Activated CD4-positive, alpha-beta T cell treated with anti-CD3 and anti-CD28 coated beads for 36 hours (primary cell): ENCODE data around the gene TRIM7. TPM values are rescaled to one million over a fixed set of nuclear protein-coding genes. Genes with fewer than 3 reads are reported as not detected.

Experiments
- ATAC-seq: fragments of 200-7000 bp; cut with Tn5 transposase; one replicate; pipeline ENCODE4 v1.10.0; 2021; ENCODE audit warnings: mild to moderate bottlenecking, moderate library complexity
- CTCF ChIA-PET: fragments of 350-600 bp; sonication (Branson Sonifier 250); formaldehyde crosslinking; loops from one replicate; lab custom pipeline; 2021; ENCODE audit warnings: antibody characterized with exemption; lab: Charles Lee
- POLR2A ChIA-PET: fragments of 350-600 bp; sonication (Branson Sonifier 250); formaldehyde crosslinking; loops from one replicate; lab custom pipeline; 2021; ENCODE audit warnings: antibody characterized with exemption, inconsistent platforms; lab: Charles Lee
- DNase-seq: peaks from one replicate; pipeline ENCODE4 v3.0.0-alpha.2; 2020
- H3K27ac Mint-ChIP-seq: one replicate; pipeline ENCODE4 v1.8.0; 2021; ENCODE audit warnings: mixed read lengths
- H3K27me3 Mint-ChIP-seq: one replicate; pipeline ENCODE4 v1.8.0; 2021; ENCODE audit warnings: mixed read lengths
- H3K36me3 Mint-ChIP-seq: one replicate; pipeline ENCODE4 v1.8.0; 2021; ENCODE audit warnings: low read depth, mixed read lengths
- H3K4me1 Mint-ChIP-seq: one replicate; pipeline ENCODE4 v1.8.0; 2021; ENCODE audit warnings: mixed read lengths
- H3K4me3 Mint-ChIP-seq: one replicate; pipeline ENCODE4 v1.8.0; 2021; ENCODE audit warnings: mild to moderate bottlenecking, moderate library complexity, mixed read lengths
- H3K9me3 Mint-ChIP-seq: one replicate; pipeline ENCODE4 v1.8.0; 2021; ENCODE audit warnings: low read depth, mixed read lengths
- intact Hi-C, 2 experiments: fragments of 100-400 bp; cut with DNase I in 1 of 2; cut with micrococcal nuclease in 1 of 2; formaldehyde crosslinking; loops; one replicate each; pipeline versions ENCODE4 v1.14.2 to v1.15.1; 2022 to 2024; cut with DNase I, micrococcal nuclease
- total RNA-seq, 2 experiments: library from RNA; stranded (reverse); gene quantifications; one replicate each; pipeline ENCODE4 v1.2.3, GENCODE V29; 2021

The TRIM7 gene
- total RNA-seq: 1 to 10 TPM; 1.4 to 1.6 TPM

DNA sequence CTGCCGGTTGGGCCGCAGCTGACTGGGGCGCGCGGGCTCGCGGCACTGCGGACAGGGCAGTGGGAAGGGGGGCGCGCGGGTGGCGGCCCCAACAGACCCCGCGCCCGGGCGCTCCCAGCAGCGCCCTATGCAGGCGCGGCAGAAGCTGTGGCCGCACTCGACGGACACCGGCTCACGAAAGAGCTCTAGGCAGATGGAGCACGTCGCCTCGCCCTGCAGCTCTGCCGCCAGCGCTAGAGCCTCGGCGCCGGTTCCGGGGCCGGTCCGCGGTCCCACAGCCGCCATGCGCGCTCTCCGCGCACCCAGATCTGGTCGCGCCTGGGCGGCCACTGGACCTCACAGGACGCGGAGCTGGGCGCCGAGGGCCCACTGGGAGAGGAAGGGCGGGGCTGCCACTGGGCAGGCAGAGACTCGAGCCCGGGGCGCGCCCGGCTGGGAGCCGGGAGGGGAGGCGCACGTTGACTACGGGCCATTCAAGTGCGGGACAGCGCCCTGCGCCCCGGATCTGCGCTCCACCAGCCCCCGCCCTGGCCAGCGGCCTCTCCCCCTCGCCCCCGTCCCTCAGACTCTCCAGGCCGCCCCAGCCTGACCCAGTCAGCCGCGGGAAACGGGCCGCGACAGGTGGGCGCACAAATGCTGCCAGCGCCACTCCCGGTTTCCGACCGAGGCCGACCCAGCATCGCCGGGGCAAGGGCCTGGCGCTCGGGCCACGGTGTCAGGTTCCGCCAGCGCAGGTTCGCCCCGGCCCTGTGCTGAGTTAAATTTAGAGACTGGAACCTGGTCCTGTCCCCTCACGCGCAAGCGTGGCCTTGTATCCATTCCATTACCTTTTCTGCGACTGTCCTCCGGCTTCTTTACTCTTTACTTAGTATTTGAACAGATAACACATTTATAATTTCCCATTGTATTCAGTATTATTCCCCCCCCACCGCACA lies at the start of gene TRIM7:
TSS of gene TRIM7 (minus strand) at position 371 of the 935 bp plus-strand sequence. CDS start at position 285, 86 bp downstream.
- Mint-ChIP-seq H3K4me1 (peaks cover 32% of the 10 kb centered on the region), H3K9me3 (no peaks in the 10 kb centered on the region), H3K27me3 (peaks cover 20% of the 10 kb centered on the region), H3K4me3 (peak within 1 kb of the TSS; percentile 87), H3K36me3 (peaks cover 6% of the 10 kb centered on the region), H3K27ac (peak within 1 kb of the TSS; percentile 93)
- ChIA-PET CTCF (interaction anchor here (0.5 to 5.6 kb wide), 5 partner anchors 13 to 262 kb away, joined by 3 to 63 read pairs (median 3); partner anchors contain the start of gene RACK1), POLR2A (interaction anchor here (0.9 to 2.4 kb wide), 2 partner anchors 13 to 39 kb away, joined by 4 to 7 read pairs; partner anchors contain the start of gene RACK1)
- intact Hi-C loops: loop anchor here in 1 of 2 experiments (5.0 kb wide), 1 partner anchor 37 kb away; the partner anchor contains the start of gene RACK1
- DNase-seq: peak; percentile 61
- ATAC-seq: no peak

DNA sequence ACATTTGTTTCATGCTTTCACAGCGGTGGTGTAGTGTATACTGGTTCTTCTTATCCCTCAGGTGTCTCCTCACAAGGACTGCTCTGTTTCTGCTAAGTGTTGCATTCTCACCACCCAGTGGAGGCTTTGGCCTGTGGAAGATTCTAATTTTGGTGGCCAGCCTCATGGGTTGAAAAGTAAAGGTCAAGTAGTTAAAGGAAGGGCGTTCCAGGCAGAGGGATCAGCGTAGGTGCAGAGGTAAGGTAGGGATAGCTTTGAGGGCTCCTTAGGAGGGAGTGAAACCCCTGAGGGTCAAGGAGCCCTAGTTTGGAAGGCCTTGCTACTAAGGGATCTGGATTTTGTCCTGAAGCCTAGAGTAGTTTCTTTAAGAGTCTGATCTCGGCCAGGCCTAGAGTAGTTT lies 43.3 kb upstream of the TRIM7 start:
- no peak for ATAC-seq
- ChIA-PET CTCF (interaction anchor here (1.0 kb wide), 1 partner anchor 11 kb away, joined by 3 read pairs; no protein-coding TSS in a partner anchor), POLR2A (interaction anchor here (1.0 kb wide), 1 partner anchor 26 kb away, joined by 5 read pairs; no protein-coding TSS in a partner anchor)
- H3K4me1 Mint-ChIP-seq: peaks cover 56% of the 10 kb centered on the region
- no peaks in the 10 kb centered on the region for H3K27me3 Mint-ChIP-seq
- peak overlapping the region; percentile 91 for H3K4me3 Mint-ChIP-seq
- peaks cover 40% of the 10 kb centered on the region for H3K36me3 Mint-ChIP-seq
- no peak for DNase-seq
- intact Hi-C loops: loop anchor here in 1 of 2 experiments (5.0 to 10.0 kb wide), 2 partner anchors 386 to 1623 kb away; partner anchors contain the start of genes HNRNPH1 and ZFP62
- peak overlapping the region; percentile 92 for H3K27ac Mint-ChIP-seq
- H3K9me3 Mint-ChIP-seq: no peaks in the 10 kb centered on the region

DNA sequence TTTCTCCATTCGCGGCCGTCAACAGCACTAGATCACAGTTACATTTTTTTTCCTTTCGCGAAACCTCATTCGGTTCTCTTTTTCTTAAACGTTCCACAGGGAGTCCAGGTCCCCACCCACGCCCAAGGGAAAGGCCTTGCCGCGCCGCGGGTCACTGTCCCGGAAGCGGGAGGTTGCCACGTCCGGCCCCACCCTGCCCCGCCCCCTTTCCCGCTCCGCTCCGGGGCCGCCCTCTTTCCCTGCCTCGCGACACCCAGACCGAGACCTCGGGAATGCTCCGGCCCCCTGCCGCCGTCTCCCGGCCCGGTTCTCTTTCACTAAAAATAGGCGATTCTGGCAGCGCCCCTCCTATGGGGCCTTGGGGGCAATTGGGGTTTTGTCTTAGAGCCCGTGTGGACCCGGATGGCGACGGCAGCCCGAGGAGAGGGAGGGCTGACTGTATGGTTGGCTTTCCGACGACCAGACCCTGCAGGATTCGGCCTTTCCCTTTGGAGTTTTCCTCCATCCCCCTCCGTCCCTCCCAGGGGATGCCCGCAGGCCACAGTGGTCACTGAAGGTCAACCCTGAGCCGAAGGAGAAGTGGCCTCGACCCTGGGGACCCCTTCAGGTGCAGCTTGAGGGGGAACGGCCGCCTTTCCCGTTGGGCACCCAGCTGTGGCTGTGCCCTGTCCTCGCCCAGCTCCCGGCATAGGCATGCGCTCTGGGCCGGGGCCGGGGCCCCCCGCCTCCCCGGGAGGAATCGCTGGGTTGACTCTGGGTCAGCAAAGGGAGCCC lies 41.5 kb upstream of the TRIM7 start:
- peaks cover 56% of the 10 kb centered on the region for H3K4me1 Mint-ChIP-seq
- H3K36me3 Mint-ChIP-seq: peaks cover 55% of the 10 kb centered on the region
- DNase-seq (peak; percentile 91), ATAC-seq (peak; percentile 40)
- peak overlapping the region; percentile 91 for H3K4me3 Mint-ChIP-seq
- peak overlapping the region; percentile 99 for H3K27ac Mint-ChIP-seq
- CTCF ChIA-PET: interaction anchor here (0.9 to 2.1 kb wide), 2 partner anchors 14 to 16 kb away, joined by 5 to 8 read pairs; partner anchors contain the start of gene TRIM52
- H3K27me3 Mint-ChIP-seq: no peaks in the 10 kb centered on the region
- POLR2A ChIA-PET: no interaction called here
- H3K9me3 Mint-ChIP-seq: no peaks in the 10 kb centered on the region
- intact Hi-C loops: loop anchor here in 1 of 2 experiments (1.0 to 10.0 kb wide), 6 partner anchors 15 to 1622 kb away; partner anchors contain the start of genes CNOT6, HNRNPH1, MGAT1 and TRIM52

DNA sequence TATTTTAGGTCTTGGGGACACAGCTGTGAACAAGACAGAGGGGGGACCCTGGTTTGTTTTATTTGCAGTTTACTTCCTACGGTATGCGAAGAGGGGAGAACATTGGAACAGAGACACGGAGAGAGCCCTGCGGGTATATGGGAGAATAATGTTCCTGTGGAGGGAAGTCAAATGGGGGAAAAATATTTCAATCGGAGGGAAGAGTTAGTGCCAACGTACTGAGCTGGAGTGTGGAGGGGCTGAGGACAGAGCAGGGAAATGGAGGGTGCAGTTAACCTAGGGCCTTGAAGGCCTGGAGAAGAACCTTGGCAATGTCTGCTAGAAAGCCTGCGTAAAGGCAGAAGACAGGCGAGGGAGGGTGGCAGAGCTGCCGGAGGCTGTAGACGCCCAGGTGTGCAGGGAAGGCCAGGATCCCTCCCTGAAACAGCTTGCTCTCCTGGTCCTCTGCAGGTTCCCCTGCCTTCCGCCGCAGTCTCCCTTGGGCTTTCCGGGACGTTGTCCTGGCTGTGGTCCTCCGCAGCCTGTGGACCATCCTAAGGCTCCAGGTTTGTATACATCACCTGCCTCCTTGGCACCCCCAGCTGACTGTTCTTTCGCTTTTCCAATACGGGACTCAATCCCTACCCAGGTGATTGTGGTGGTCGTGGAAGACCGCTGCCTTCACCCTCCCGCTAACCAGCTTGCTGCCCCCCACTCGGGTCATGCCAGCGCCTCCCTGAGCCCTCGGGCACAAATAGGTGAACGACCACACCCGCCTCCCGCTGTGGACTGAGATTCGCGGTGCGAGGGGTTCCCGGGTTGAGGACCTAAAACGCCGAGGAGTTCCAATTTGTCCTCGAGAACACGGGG lies 40.7 kb upstream of the TRIM7 start:
- H3K4me1 Mint-ChIP-seq: peaks cover 52% of the 10 kb centered on the region
- CTCF ChIA-PET: interaction anchor here (0.7 to 2.1 kb wide), 3 partner anchors 15 to 54 kb away, joined by 3 to 8 read pairs (median 5); partner anchors contain the start of gene TRIM52
- DNase-seq: no peak
- H3K27me3 Mint-ChIP-seq: no peaks in the 10 kb centered on the region
- intact Hi-C loops: loop anchor here (1.0 to 10.0 kb wide), 7 partner anchors 16 to 1621 kb away; partner anchors contain the start of genes CNOT6 (in 1 of the 2), HNRNPH1 (in 1 of the 2), MGAT1 (in 1 of the 2) and TRIM52 (in 1 of the 2)
- peak overlapping the region; percentile 99 for H3K27ac Mint-ChIP-seq
- no peaks in the 10 kb centered on the region for H3K9me3 Mint-ChIP-seq
- ATAC-seq: peak; percentile 1
- POLR2A ChIA-PET: interaction anchor here (2.2 kb wide), 1 partner anchor 15 kb away, joined by 23 read pairs; the partner anchor contains the start of gene TRIM52
- H3K4me3 Mint-ChIP-seq: peak overlapping the region; percentile 91
- H3K36me3 Mint-ChIP-seq: peaks cover 58% of the 10 kb centered on the region

DNA sequence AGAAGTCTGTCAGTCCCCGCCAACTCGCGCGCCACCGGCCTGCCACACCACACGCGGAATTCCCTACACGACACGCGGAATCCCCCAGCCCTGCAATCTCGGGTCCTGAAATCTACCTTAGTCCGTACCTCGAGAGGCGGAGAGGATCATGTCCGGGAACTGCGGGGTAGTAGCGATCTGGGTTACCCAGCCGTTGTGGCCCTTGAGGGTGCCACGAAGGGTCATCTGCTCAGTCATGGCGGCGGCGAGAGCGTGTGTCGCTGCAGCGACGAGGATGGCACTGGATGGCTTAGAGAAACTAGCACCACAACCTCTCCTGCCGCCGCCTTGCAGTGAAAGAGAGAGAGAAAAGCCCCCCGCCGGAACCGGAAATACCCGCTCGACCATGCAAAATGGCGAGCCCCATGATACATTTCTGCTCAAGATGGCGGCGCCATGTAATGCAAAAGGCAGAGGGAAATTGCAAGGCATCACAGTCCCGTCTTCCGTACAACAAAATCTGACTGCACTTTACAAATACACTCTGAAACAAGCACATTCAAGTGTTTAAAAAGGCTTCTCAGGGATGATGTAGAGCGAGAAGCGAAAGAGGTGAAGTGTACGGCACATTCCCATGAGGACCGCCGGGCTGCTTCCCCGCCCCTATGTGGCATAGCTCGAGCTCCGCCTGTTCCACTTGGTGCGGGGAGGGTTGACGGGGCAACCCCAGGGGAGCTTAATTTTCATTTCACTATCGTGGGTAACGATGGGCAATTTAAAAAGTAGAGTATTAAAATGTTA lies 38.8 kb upstream of the TRIM7 start, which contains the start of gene RACK1:
TSS of gene RACK1 (minus strand) at position 343 of the 780 bp plus-strand sequence. CDS start at position 237, 106 bp downstream.
- Mint-ChIP-seq H3K36me3 (peaks cover 65% of the 10 kb centered on the region), H3K9me3 (no peaks in the 10 kb centered on the region), H3K4me3 (peak within 1 kb of the TSS; percentile 91), H3K27ac (peak within 1 kb of the TSS; percentile 99), H3K4me1 (peaks cover 50% of the 10 kb centered on the region), H3K27me3 (no peaks in the 10 kb centered on the region)
- intact Hi-C loops: loop anchor here (1.0 to 10.0 kb wide), 7 partner anchors 18 to 1619 kb away; partner anchors contain the start of genes TRIM41 (in 2 of the 2), HNRNPH1 (in 1 of the 2), TRIM52 (in 1 of the 2) and TRIM7 (in 1 of the 2)
- CTCF ChIA-PET: interaction anchor here (0.8 to 1.2 kb wide), 4 partner anchors 12 to 39 kb away, joined by 3 to 6 read pairs (median 4); partner anchors contain the start of genes TRIM52 and TRIM7
- POLR2A ChIA-PET: interaction anchor here (0.7 to 2.2 kb wide), 6 partner anchors 8 to 54 kb away, joined by 3 to 23 read pairs (median 5); partner anchors contain the start of genes TRIM41, TRIM52 and TRIM7
- peak; percentile 94 for DNase-seq
- ATAC-seq: peak; percentile 70

DNA sequence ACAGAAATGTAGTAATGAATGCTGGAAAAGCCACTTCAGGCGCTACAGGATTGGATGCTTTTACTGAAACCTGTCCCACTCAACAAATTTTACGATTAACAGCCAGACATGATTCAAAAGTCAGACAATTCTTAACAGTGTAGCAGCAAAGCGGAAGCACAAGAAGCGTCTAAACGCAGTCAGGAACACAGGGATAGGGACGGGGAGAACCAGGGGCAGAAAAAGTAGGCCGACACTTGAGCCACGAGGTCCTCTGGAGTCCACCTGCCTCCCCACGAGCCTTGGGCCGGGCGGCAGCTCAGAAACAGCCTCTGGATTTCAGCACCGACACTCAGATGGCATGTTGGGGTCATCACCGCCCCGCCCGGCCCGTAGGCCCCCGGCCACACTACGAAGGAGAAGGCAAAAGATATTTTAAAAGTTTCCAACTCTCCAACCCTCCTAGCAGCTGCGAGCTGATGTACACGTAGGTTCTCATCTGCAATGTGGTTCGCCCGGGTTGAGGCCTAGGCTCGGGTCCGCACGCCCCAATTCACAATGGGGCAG lies 38.1 kb upstream of the TRIM7 start:
- ChIA-PET CTCF (no interaction called here), POLR2A (interaction anchor here (1.0 kb wide), 2 partner anchors 19 to 36 kb away, joined by 3 to 4 read pairs; no protein-coding TSS in a partner anchor)
- intact Hi-C loops: loop anchor here (1.0 to 10.0 kb wide), 6 partner anchors 18 to 1618 kb away; partner anchors contain the start of genes HNRNPH1 (in 1 of the 2), TRIM41 (in 1 of the 2), TRIM52 (in 1 of the 2) and TRIM7 (in 1 of the 2)
- peaks cover 64% of the 10 kb centered on the region for H3K36me3 Mint-ChIP-seq
- ATAC-seq (no peak), DNase-seq (no peak)
- H3K27me3 Mint-ChIP-seq: no peaks in the 10 kb centered on the region
- peak overlapping the region; percentile 99 for H3K27ac Mint-ChIP-seq
- no peaks in the 10 kb centered on the region for H3K9me3 Mint-ChIP-seq
- H3K4me3 Mint-ChIP-seq: peak overlapping the region; percentile 91
- H3K4me1 Mint-ChIP-seq: peaks cover 47% of the 10 kb centered on the region

DNA sequence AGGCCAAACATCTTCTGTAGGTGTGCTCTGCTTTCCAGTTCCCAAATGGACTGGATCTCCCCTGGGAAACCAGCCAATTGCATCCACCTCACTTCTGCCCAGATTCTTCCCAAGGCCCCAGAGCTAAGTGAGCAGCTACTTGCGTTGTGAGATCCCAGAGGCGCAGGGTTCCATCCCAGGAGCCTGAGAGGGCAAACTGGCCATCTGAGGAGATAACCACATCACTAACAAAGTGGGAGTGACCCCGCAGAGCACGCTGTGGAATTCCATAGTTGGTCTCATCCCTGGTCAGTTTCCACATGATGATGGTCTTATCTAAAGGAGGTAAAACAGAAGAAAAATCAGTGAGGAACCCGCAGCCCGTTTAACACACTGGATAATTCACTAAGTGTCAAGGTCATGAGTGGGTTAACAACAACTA lies 37.0 kb upstream of the TRIM7 start:
- ATAC-seq: no peak
- intact Hi-C loops: loop anchor here (5.0 to 10.0 kb wide), 3 partner anchors 35 to 1617 kb away; partner anchors contain the start of genes HNRNPH1 (in 1 of the 2) and TRIM7 (in 1 of the 2)
- H3K4me3 Mint-ChIP-seq: peak overlapping the region; percentile 91
- peak overlapping the region; percentile 99 for H3K27ac Mint-ChIP-seq
- POLR2A ChIA-PET: interaction anchor here (1.0 kb wide), 2 partner anchors 20 to 34 kb away, joined by 3 to 4 read pairs; no protein-coding TSS in a partner anchor
- peaks cover 51% of the 10 kb centered on the region for H3K4me1 Mint-ChIP-seq
- DNase-seq: no peak
- H3K36me3 Mint-ChIP-seq: peaks cover 68% of the 10 kb centered on the region
- CTCF ChIA-PET: interaction anchor here (0.8 kb wide), 1 partner anchor 26 kb away, joined by 5 read pairs; no protein-coding TSS in a partner anchor
- H3K27me3 Mint-ChIP-seq: no peaks in the 10 kb centered on the region
- H3K9me3 Mint-ChIP-seq: no peaks in the 10 kb centered on the region

DNA sequence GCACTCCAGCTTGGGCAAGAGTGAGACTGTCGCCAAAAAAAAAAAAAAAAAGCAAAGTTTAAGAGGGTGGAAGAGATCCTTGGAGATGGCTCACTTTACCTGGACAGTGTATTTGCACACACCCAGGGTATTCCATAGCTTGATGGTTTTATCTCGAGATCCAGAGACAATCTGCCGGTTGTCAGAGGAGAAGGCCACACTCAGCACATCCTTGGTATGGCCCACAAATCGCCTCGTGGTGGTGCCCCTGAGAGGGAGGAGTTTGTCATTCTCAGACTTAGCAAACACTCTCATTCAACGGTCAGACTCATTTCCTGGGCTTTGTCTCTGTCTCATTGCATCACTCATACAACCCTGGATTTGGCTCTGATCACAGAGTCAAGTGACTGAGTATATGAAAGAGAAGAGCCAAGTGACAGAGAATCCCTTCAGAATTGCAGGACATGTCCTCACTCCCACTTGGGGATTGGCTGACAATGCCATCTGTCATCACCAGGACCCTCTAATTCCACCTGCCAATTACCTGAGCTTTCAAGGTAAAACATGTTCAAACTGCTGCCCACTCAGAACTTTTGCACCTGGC lies 36.5 kb upstream of the TRIM7 start:
- peaks cover 72% of the 10 kb centered on the region for H3K36me3 Mint-ChIP-seq
- H3K4me3 Mint-ChIP-seq: peak overlapping the region; percentile 91
- peak; percentile 65 for ATAC-seq
- H3K9me3 Mint-ChIP-seq: no peaks in the 10 kb centered on the region
- H3K27ac Mint-ChIP-seq: peak overlapping the region; percentile 99
- intact Hi-C loops: loop anchor here (1.0 to 10.0 kb wide), 4 partner anchors 34 to 1617 kb away; partner anchors contain the start of genes HNRNPH1 (in 1 of the 2) and TRIM7 (in 1 of the 2)
- CTCF ChIA-PET: interaction anchor here (0.7 to 0.8 kb wide), 2 partner anchors 12 to 26 kb away, joined by 3 to 5 read pairs; no protein-coding TSS in a partner anchor
- H3K4me1 Mint-ChIP-seq: peaks cover 51% of the 10 kb centered on the region
- peak; percentile 85 for DNase-seq
- POLR2A ChIA-PET: interaction anchor here (0.7 to 1.4 kb wide), 3 partner anchors 12 to 20 kb away, joined by 3 to 6 read pairs (median 6); no protein-coding TSS in a partner anchor
- no peaks in the 10 kb centered on the region for H3K27me3 Mint-ChIP-seq
